ENCODE results near the gene ESYT1. TPM values are rescaled to one million over a fixed set of nuclear protein-coding genes. Genes with fewer than 3 reads are reported as not detected.

Gene ESYT1
- polyA plus RNA-seq, 4 donors = 2.7 to 51.8 (median 23.7) TPM

DNA sequence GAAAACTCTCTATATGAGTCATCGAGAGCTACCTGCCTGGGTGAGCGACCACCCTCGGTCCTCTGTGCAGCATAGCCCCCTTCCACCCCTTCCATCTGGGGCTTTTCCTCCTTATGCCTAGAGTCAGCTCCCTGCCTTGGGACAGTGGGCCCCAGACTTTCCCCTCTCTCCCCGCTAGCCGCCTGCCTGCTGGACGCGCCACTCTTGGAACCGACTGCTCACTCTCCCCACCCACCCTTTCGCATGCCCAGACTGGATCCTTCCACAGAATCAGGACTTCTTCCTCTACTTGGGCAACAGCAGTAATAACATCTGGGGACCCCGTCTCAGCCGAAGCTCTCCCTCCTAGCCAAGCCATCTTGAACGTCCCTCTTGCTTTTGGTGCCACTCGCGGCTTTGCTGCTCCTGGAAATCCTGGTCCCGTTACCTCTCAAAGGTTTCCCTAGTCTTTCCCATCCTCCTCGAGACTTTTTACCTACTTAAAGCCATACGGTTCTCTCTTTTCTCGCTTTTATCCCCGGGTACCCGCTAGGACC lies 671 bp downstream of the ESYT1 start:
- DNase-seq (no peak), FAIRE-seq (no peak)
- WGBS, 3 donors = 0 to 1% (median 0%) methylated on average over 20 of the region's 20 CpGs
- Histone ChIP-seq H3K36me3 (ENCODE audit: control insufficient read depth in 3 of 3, insufficient read depth in 2 of 3, low read depth in 1 of 3, low read length in 3 of 3) (peaks cover 2 to 36% (median 6%) of the 10 kb centered on the region in 3 donors), H3K27me3 (ENCODE audit: control insufficient read depth in 3 of 3, insufficient read depth in 3 of 3, low read length in 3 of 3) (no peaks in the 10 kb centered on the region), H3K4me1 (ENCODE audit: control insufficient read depth in 3 of 3, insufficient read depth in 2 of 3, low read depth in 1 of 3, low read length in 2 of 3) (peaks cover 0 to 32% (median 0%) of the 10 kb centered on the region in 3 donors), H3K27ac (ENCODE audit: low read depth in 1 of 3, low read length in 2 of 3) (peak overlapping the region; percentile 71 to 93 (median 79)), H3K4me3 (ENCODE audit: low read depth in 1 of 3, low read length in 3 of 3) (peak overlapping the region; percentile 76 to 94 (median 85)), H3K9me3 (ENCODE audit: control insufficient read depth in 2 of 2, insufficient read depth in 1 of 2, low read depth in 1 of 2, low read length in 1 of 2) (no peaks in the 10 kb centered on the region)

DNA sequence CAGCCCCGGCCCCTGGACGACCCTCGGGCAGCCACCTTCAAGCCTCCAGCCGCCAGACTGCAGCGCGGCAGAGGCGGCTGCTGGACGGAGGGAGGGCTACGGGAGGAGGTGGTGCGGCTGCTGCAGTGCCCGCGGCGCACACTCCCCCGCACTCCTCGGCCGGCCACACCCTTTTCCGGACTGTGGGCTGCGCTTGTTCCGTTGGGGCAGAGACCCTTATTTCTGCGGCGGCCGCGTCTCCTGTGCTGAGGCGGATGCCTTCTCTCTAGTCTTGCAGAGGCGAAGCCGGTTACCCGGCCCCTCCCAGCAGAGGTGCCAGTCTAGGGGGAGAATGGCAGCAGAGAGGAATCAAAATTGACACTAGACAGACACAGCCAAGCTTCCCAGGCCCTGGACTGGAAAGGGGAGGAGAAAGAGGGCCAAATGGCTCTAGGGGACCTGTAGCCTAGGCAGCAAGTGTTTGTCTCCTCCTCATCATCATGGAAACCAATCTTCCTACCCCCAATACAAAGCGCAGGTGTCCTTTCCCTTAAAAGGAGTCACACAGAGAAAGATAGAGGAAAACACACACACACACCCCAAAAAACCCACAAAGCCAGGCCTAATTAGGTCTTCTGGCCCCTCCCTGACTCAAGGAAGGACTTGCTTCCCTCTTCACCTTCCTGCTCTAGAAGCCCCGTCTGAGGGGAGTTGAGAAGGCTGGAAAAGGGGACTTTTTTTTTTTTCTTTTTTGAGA lies 1.3 kb downstream of the ESYT1 start:
- DNase-seq (peak; percentile 60 to 68), FAIRE-seq (no peak)
- Histone ChIP-seq H3K27me3 (ENCODE audit: control insufficient read depth in 3 of 3, insufficient read depth in 3 of 3, low read length in 3 of 3) (no peaks in the 10 kb centered on the region), H3K9me3 (ENCODE audit: control insufficient read depth in 2 of 2, insufficient read depth in 1 of 2, low read depth in 1 of 2, low read length in 1 of 2) (no peaks in the 10 kb centered on the region), H3K4me1 (ENCODE audit: control insufficient read depth in 3 of 3, insufficient read depth in 2 of 3, low read depth in 1 of 3, low read length in 2 of 3) (peaks cover 0 to 32% (median 0%) of the 10 kb centered on the region in 3 donors), H3K27ac (ENCODE audit: low read depth in 1 of 3, low read length in 2 of 3) (peak overlapping the region; percentile 71 to 93 (median 79)), H3K4me3 (ENCODE audit: low read depth in 1 of 3, low read length in 3 of 3) (peak overlapping the region; percentile 76 to 94 (median 85)), H3K36me3 (ENCODE audit: control insufficient read depth in 3 of 3, insufficient read depth in 2 of 3, low read depth in 1 of 3, low read length in 3 of 3) (peaks cover 2 to 41% (median 6%) of the 10 kb centered on the region in 3 donors)
- 2 to 3% (median 3%) methylated on average over 27 to 29 of the region's 29 CpGs for WGBS, 3 donors

DNA sequence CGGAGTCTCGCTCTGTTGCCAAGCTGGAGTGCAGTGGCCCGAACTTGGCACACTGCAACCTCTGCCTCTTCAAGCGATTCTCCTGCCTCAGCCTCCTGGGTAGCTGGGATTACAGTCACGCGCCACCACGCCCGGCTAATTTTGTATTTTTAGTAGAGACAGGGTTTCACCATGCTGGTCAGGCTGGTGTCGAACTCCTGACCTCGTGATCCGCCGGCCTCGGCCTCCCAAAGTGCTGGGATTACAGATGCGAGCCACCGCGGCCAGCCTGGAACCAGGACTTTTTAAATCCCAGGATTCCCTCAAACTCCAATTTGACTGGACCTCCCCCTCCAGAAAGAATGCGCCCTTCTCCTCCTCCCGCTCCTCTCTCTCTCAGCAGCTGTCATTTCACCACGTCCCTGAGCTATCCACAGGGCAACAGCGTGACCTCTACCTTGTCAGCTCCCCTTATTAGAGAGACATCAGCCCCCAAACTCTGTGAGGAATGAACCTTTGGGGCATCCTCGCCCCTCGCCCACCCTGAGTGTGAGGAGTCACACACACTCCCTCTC lies 2.0 kb downstream of the ESYT1 start:
- H3K27ac ChIP-seq (ENCODE audit: low read depth in 1 of 3, low read length in 2 of 3) = peak overlapping the region in 2 of 3 donors; percentile 28 to 79
- 60 to 83% (median 79%) methylated on average over 22 of the region's 22 CpGs for WGBS, 3 donors
- FAIRE-seq (no peak), DNase-seq (no peak)
- H3K9me3 ChIP-seq (ENCODE audit: control insufficient read depth in 2 of 2, insufficient read depth in 1 of 2, low read depth in 1 of 2, low read length in 1 of 2) = no peaks in the 10 kb centered on the region
- peak overlapping the region in 2 of 3 donors; percentile 85 to 94 for H3K4me3 ChIP-seq (ENCODE audit: low read depth in 1 of 3, low read length in 3 of 3)
- H3K27me3 ChIP-seq (ENCODE audit: control insufficient read depth in 3 of 3, insufficient read depth in 3 of 3, low read length in 3 of 3) = no peaks in the 10 kb centered on the region
- peaks cover 0 to 32% (median 0%) of the 10 kb centered on the region in 3 donors for H3K4me1 ChIP-seq (ENCODE audit: control insufficient read depth in 3 of 3, insufficient read depth in 2 of 3, low read depth in 1 of 3, low read length in 2 of 3)
- peaks cover 2 to 45% (median 6%) of the 10 kb centered on the region in 3 donors for H3K36me3 ChIP-seq (ENCODE audit: control insufficient read depth in 3 of 3, insufficient read depth in 2 of 3, low read depth in 1 of 3, low read length in 3 of 3)

DNA sequence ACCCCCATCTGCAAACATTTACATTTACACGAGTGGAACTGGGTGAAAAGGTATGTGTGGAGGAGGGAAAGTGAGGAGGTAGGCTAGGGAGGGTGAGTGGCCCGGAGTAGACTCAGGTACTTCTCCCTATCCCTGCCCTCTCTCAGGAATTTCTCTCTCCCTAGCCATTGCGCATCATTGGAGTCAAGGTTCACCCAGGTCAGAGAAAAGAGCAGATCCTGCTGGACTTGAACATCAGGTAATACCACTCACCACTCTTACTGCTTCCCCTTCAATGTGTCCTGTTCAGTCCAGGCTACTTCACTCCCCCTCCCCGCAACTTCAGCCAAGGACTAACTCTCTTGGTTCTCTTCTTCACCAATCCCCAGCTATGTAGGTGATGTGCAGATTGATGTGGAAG lies 2.8 kb downstream of the ESYT1 start:
- no peak overlapping the region for H3K27ac ChIP-seq (ENCODE audit: low read depth in 1 of 3, low read length in 2 of 3)
- FAIRE-seq (no peak), DNase-seq (no peak)
- H3K27me3 ChIP-seq (ENCODE audit: control insufficient read depth in 3 of 3, insufficient read depth in 3 of 3, low read length in 3 of 3) = no peaks in the 10 kb centered on the region
- 87 to 93% (median 90%) methylated on average over 4 of the region's 4 CpGs for WGBS, 3 donors
- H3K4me1 ChIP-seq (ENCODE audit: control insufficient read depth in 3 of 3, insufficient read depth in 2 of 3, low read depth in 1 of 3, low read length in 2 of 3) = peaks cover 0 to 28% (median 0%) of the 10 kb centered on the region in 3 donors
- peaks cover 2 to 52% (median 6%) of the 10 kb centered on the region in 3 donors for H3K36me3 ChIP-seq (ENCODE audit: control insufficient read depth in 3 of 3, insufficient read depth in 2 of 3, low read depth in 1 of 3, low read length in 3 of 3)
- no peaks in the 10 kb centered on the region for H3K9me3 ChIP-seq (ENCODE audit: control insufficient read depth in 2 of 2, insufficient read depth in 1 of 2, low read depth in 1 of 2, low read length in 1 of 2)
- H3K4me3 ChIP-seq (ENCODE audit: low read depth in 1 of 3, low read length in 3 of 3) = no peak overlapping the region

DNA sequence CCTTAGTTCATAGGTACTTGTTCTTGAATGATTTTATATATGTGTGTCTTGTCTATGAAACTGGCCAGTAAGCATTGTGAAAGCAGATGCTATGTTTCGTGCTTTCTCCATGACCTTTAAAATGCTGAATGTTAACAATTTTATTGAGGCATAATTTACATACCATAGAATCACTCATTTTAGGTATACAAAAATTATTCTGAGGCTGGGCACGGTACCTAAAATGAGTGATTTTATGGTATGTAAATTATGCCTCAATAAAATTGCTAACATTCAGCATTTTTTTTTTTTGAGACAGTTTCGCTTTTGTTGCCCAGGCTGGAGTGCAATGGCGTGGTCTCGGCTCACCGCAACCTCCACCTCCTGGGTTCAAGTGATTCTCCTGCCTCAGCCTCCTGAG lies 6.8 kb downstream of the ESYT1 start:
- no peak overlapping the region for H3K27ac ChIP-seq (ENCODE audit: low read depth in 1 of 3, low read length in 2 of 3)
- no peaks in the 10 kb centered on the region for H3K4me1 ChIP-seq (ENCODE audit: control insufficient read depth in 3 of 3, insufficient read depth in 2 of 3, low read depth in 1 of 3, low read length in 2 of 3)
- no peaks in the 10 kb centered on the region for H3K9me3 ChIP-seq (ENCODE audit: control insufficient read depth in 2 of 2, insufficient read depth in 1 of 2, low read depth in 1 of 2, low read length in 1 of 2)
- WGBS, 3 donors = 94 to 98% (median 96%) methylated on average over 6 of the region's 6 CpGs
- H3K27me3 ChIP-seq (ENCODE audit: control insufficient read depth in 3 of 3, insufficient read depth in 3 of 3, low read length in 3 of 3) = no peaks in the 10 kb centered on the region
- peaks cover 7 to 88% (median 12%) of the 10 kb centered on the region in 3 donors for H3K36me3 ChIP-seq (ENCODE audit: control insufficient read depth in 3 of 3, insufficient read depth in 2 of 3, low read depth in 1 of 3, low read length in 3 of 3)
- no peak overlapping the region for H3K4me3 ChIP-seq (ENCODE audit: low read depth in 1 of 3, low read length in 3 of 3)
- FAIRE-seq (no peak), DNase-seq (no peak)

DNA sequence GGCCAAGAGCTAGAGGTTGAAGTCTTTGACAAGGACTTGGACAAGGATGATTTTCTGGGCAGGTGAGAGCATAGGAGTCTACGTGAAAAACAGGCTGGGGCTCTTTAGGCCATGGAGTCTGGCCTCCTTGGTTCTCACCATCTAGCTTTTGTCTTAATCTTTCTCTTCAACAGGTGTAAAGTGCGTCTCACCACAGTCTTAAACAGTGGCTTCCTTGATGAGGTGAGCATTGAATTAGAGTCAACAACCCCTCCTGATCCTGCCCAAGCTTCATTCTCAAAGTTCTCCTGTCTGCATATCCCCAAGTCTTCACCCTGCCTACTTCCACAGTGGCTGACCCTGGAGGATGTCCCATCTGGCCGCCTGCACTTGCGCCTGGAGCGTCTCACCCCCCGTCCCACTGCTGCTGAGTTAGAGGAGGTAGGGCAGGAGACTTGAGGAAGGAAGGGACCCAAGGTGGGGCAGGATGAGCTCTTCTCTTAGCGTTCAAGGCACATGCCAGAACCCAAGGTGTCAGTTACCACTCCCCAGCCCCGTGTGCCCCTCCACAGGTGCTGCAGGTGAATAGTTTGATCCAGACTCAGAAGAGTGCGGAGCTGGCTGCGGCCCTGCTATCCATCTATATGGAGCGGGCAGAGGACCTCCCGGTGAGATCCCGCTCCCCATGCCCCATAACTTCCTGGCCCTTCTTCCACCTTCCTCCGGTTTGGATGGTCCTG lies 9.9 kb downstream of the ESYT1 start:
- DNase-seq (no peak), FAIRE-seq (no peak)
- Histone ChIP-seq H3K4me3 (ENCODE audit: low read depth in 1 of 3, low read length in 3 of 3) (no peak overlapping the region), H3K36me3 (ENCODE audit: control insufficient read depth in 3 of 3, insufficient read depth in 2 of 3, low read depth in 1 of 3, low read length in 3 of 3) (peaks cover 10 to 78% (median 20%) of the 10 kb centered on the region in 3 donors), H3K27me3 (ENCODE audit: control insufficient read depth in 3 of 3, insufficient read depth in 3 of 3, low read length in 3 of 3) (no peaks in the 10 kb centered on the region), H3K4me1 (ENCODE audit: control insufficient read depth in 3 of 3, insufficient read depth in 2 of 3, low read depth in 1 of 3, low read length in 2 of 3) (no peaks in the 10 kb centered on the region), H3K9me3 (ENCODE audit: control insufficient read depth in 2 of 2, insufficient read depth in 1 of 2, low read depth in 1 of 2, low read length in 1 of 2) (no peaks in the 10 kb centered on the region), H3K27ac (ENCODE audit: low read depth in 1 of 3, low read length in 2 of 3) (no peak overlapping the region)
- 92 to 95% (median 95%) methylated on average over 14 of the region's 14 CpGs for WGBS, 3 donors

DNA sequence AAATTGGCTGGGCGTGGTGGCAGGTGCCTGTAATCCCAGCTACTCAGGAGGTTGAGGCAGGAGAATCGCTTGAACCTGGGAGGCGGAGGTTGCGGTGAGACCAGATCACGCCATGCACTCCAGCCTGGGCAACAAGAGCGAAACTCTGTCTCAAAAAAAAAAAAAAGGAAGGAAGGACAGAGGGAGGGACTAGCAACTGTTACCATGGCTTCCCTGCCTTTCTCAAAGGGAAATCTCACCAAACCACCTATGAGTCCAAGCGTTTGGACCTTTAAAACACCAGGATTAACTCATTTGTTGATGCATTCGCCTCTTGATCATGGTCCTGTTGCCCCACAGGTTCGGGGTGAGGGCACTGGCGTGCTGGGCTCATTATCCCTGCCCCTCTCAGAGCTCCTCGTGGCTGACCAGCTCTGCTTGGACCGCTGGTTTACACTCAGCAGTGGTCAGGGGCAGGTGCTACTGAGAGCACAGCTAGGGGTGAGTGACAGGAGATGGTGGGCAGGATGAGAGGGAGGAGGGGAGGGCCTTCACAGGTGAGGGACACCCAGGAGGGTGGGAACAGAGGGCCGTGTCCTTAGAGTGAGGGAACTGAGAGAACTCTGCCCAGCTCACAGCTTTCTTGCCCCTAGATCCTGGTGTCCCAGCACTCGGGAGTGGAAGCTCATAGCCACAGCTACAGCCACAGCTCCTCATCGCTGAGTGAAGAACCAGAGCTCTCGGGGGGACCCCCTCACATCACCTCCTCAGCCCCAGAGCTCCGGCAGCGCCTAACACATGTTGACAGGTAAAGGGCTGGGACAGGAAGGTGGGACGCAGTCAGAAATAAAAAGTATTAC lies 14.1 kb downstream of the ESYT1 start:
- Histone ChIP-seq H3K27ac (ENCODE audit: low read depth in 1 of 3, low read length in 2 of 3) (no peak overlapping the region), H3K36me3 (ENCODE audit: control insufficient read depth in 3 of 3, insufficient read depth in 2 of 3, low read depth in 1 of 3, low read length in 3 of 3) (peaks cover 9 to 63% (median 23%) of the 10 kb centered on the region in 3 donors), H3K4me3 (ENCODE audit: low read depth in 1 of 3, low read length in 3 of 3) (no peak overlapping the region), H3K4me1 (ENCODE audit: control insufficient read depth in 3 of 3, insufficient read depth in 2 of 3, low read depth in 1 of 3, low read length in 2 of 3) (peaks cover 0 to 13% (median 0%) of the 10 kb centered on the region in 3 donors), H3K9me3 (ENCODE audit: control insufficient read depth in 2 of 2, insufficient read depth in 1 of 2, low read depth in 1 of 2, low read length in 1 of 2) (no peaks in the 10 kb centered on the region), H3K27me3 (ENCODE audit: control insufficient read depth in 3 of 3, insufficient read depth in 3 of 3, low read length in 3 of 3) (no peaks in the 10 kb centered on the region)
- WGBS, 3 donors = 88 to 91% (median 90%) methylated on average over 19 of the region's 19 CpGs
- DNase-seq (no peak), FAIRE-seq (no peak)

All from small intestine (tissue), 7 donors.